Liver (tissue), 9 donors: ENCODE measurements around the gene CCNB2. TPM values are rescaled to one million over a fixed set of nuclear protein-coding genes. Genes with fewer than 3 reads are reported as not detected.
"Not testable (repeated sequence)": the region's sequence is repeated elsewhere in the genome, so short reads cannot be mapped to it uniquely, and the experiment has no call there.

Experiments used
- DNase-seq: peaks from one replicate; pipeline ENCODE4 v3.0.0-alpha.2; 2017; ENCODE audit warnings: low spot score
- H3K27ac ChIP-seq, 2 donors: one replicate each; pipeline ENCODE4 v1.7.0; 2013; ENCODE audit warnings: inconsistent platforms in 2 of 2, low read length in 2 of 2, control low read depth in 1 of 2, low read depth in 1 of 2, mild to moderate bottlenecking in 1 of 2
- H3K27me3 ChIP-seq, 4 donors: one replicate each; pipeline versions ENCODE4 v1.6.1 to v1.7.0; 2013; ENCODE audit warnings: low read length in 3 of 4, inconsistent platforms in 1 of 4, mild to moderate bottlenecking in 1 of 4, moderate library complexity in 1 of 4; ENCODE audit not compliant: control insufficient read depth in 4 of 4, insufficient read depth in 4 of 4
- H3K36me3 ChIP-seq, 4 donors: one replicate each; pipeline versions ENCODE4 v1.6.1 to v1.7.0; 2013; ENCODE audit warnings: low read length in 3 of 4, mild to moderate bottlenecking in 3 of 4, low read depth in 1 of 4, moderate library complexity in 1 of 4; ENCODE audit not compliant: control insufficient read depth in 4 of 4, insufficient read depth in 3 of 4
- H3K4me1 ChIP-seq, 4 donors: one replicate each; pipeline versions ENCODE4 v1.6.1 to v1.7.0; 2013; ENCODE audit warnings: low read length in 3 of 4, mild to moderate bottlenecking in 3 of 4, moderate library complexity in 1 of 4; ENCODE audit not compliant: control insufficient read depth in 4 of 4, insufficient read depth in 4 of 4
- H3K4me3 ChIP-seq, 3 donors: one replicate each; pipeline versions ENCODE4 v1.6.1 to v1.7.0; 2013; ENCODE audit warnings: low read length in 3 of 3, control low read depth in 1 of 3, low read depth in 1 of 3, mild to moderate bottlenecking in 1 of 3
- H3K9ac ChIP-seq, 2 donors: one replicate each; pipeline ENCODE4 v1.7.0; 2013; ENCODE audit warnings: low read length in 2 of 2, mild to moderate bottlenecking in 2 of 2, moderate library complexity in 2 of 2, control low read depth in 1 of 2, low read depth in 1 of 2
- H3K9me3 ChIP-seq, 4 donors: one replicate each; pipeline versions ENCODE4 v1.6.1 to v1.7.0; 2013; ENCODE audit warnings: low read length in 3 of 4; ENCODE audit not compliant: control insufficient read depth in 4 of 4
- FOXA1 ChIP-seq: IDR thresholded peaks from 2 replicates; pipeline ENCODE4 v1.6.1; 2016; ENCODE audit warnings: antibody characterized with exemption
- FOXA2 ChIP-seq: IDR thresholded peaks from 2 replicates; pipeline ENCODE4 v1.6.1; 2016; ENCODE audit warnings: antibody characterized with exemption
- GABPA ChIP-seq, 2 donors: IDR thresholded peaks in 1 of 2; conservative IDR thresholded peaks in 1 of 2; 2 replicates each; pipeline ENCODE4 v1.6.1; 2016; ENCODE audit warnings: antibody characterized with exemption in 2 of 2, mild to moderate bottlenecking in 1 of 2, moderate library complexity in 1 of 2
- HNF4A ChIP-seq, 2 donors: conservative IDR thresholded peaks; 2 replicates each; pipeline ENCODE4 v1.6.1; 2016; ENCODE audit warnings: antibody characterized with exemption in 2 of 2, mild to moderate bottlenecking in 2 of 2
- HNF4G ChIP-seq: IDR thresholded peaks from 2 replicates; pipeline ENCODE4 v1.6.1; 2016; ENCODE audit warnings: antibody characterized with exemption
- JUND ChIP-seq, 2 donors: IDR thresholded peaks; 2 replicates each; pipeline ENCODE4 v1.6.1; 2016; ENCODE audit warnings: antibody characterized with exemption in 2 of 2
- NR2F2 ChIP-seq: IDR thresholded peaks from 2 replicates; pipeline ENCODE4 v1.6.1; 2016; ENCODE audit warnings: antibody characterized with exemption
- RAD21 ChIP-seq, 2 donors: IDR thresholded peaks; 2 replicates each; pipeline ENCODE4 v1.6.1; 2016; ENCODE audit warnings: antibody characterized with exemption in 2 of 2, mild to moderate bottlenecking in 2 of 2
- RXRA ChIP-seq, 2 donors: IDR thresholded peaks; 2 replicates each; pipeline ENCODE4 v1.6.1; 2017 to 2018; ENCODE audit warnings: antibody characterized with exemption in 2 of 2, mild to moderate bottlenecking in 1 of 2
- SP1 ChIP-seq: IDR thresholded peaks from 2 replicates; pipeline ENCODE4 v1.6.1; 2018; ENCODE audit warnings: antibody characterized with exemption, mild to moderate bottlenecking
- WGBS: extraction: QIAGEN DNeasy Blood & Tissue Kit; methylation state at CpG from one replicate; pipeline ENCODE4 v1.1.7; 2013; 5-methylcytosine and 5-hydroxymethylcytosine counted together
- polyA plus RNA-seq, 2 donors: library from polyadenylated mRNA; stranded (reverse) in 1 of 2; unstranded in 1 of 2; fragments of 200-250 nt in 1 of 2; fragments of >200 nt in 1 of 2; fragmentation: Nextera tagmentation in 1 of 2; extraction: Ambion mirVana in 1 of 2; gene quantifications; one replicate each; pipeline versions ENCODE4 v1.2.1 to v1.2.3, GENCODE V29; 2013 to 2015
- total RNA-seq, 2 donors: library from RNA; depleted of rRNA; stranded (reverse); fragments of >200 nt; gene quantifications; one replicate each; pipeline ENCODE4 v1.2.3, GENCODE V29; 2014
- TF ChIP-seq, protein P1 (sequence below): IDR thresholded peaks from 2 replicates; pipeline ENCODE4 v1.6.1; 2016; ENCODE audit warnings: antibody characterized with exemption
- TF ChIP-seq, protein P2 (sequence below): IDR thresholded peaks from 2 replicates; pipeline ENCODE4 v1.6.1; 2016; ENCODE audit warnings: antibody characterized with exemption
- TF ChIP-seq, protein P3 (sequence below): fragments of 150-350 bp; IDR thresholded peaks from 2 replicates; pipeline ENCODE4 v1.5.1; 2017; ENCODE audit warnings: improper control_type of control experiment, low read depth, low read length; ENCODE audit not compliant: missing input control
- TF ChIP-seq, protein P4 (sequence below): IDR thresholded peaks from 2 replicates; pipeline ENCODE4 v1.6.1; 2016; ENCODE audit warnings: antibody characterized with exemption
- TF ChIP-seq, protein P5 (sequence below): IDR thresholded peaks from 2 replicates; pipeline ENCODE4 v1.6.1; 2016; ENCODE audit warnings: antibody characterized with exemption, mild to moderate bottlenecking
- donor health status: healthy.
- donor health status: healthy.
- donor health status: healthy.
- donor health status: healthy.
- donor health status: healthy.

The CCNB2 gene
- total and polyA plus RNA-seq, 4 donors, result 0.42 to 53.1 (median 2.0) TPM

DNA sequence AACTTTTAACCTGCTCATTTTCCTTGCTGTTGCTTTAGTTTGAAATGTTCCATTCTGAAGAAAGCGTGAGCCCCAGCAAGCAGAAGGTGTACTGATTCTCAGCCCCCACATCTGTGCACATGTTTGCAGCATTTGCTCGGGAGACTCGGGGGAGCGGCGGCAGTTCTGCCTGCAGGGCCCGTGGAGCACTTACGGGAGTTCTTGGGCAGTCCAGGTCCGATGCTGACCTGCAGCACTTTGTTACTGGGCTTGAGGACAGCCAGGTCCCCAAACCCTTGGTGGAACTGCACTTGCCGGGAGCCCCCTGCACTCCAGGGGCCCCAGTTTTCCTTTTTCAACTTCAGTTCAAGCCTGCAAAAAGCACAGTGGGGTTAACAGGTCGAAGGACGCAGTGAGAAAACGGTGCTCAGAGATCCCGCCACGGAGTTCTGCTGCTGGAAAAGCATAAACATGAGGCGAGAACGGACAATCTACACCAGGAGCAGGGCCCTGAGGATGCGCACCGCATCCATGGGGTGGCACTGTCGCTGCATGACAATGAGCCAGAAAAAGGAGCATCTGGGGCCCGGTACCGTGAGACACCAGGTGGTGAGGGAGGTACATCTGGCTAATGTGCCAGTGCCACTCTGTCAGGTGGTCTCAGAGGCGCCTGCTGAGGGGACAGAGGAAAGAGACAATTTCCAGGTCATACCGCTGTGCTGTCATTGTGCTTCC, 56.1 kb downstream of the CCNB2 start:
- Histone ChIP-seq H3K27me3 (no peaks in the 10 kb centered on the region), H3K4me1 (no peaks in the 10 kb centered on the region), H3K9ac (no peak overlapping the region), H3K9me3 (no peaks in the 10 kb centered on the region), H3K27ac (no peak overlapping the region), H3K4me3 (no peak overlapping the region), H3K36me3 (peaks cover 8 to 53% (median 18%) of the 10 kb centered on the region in 4 donors)
- TF ChIP-seq, protein P1, sequence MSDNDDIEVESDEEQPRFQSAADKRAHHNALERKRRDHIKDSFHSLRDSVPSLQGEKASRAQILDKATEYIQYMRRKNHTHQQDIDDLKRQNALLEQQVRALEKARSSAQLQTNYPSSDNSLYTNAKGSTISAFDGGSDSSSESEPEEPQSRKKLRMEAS, result no peak
- TF ChIP-seq GABPA (IDR thresholded peaks at IDR 0.05 in 1 of 2, conservative IDR thresholded peaks at IDR 0.05 in 1 of 2), result no peak
- no peak for TF ChIP-seq HNF4A (conservative IDR thresholded peaks at IDR 0.05)
- TF ChIP-seq, protein P2, sequence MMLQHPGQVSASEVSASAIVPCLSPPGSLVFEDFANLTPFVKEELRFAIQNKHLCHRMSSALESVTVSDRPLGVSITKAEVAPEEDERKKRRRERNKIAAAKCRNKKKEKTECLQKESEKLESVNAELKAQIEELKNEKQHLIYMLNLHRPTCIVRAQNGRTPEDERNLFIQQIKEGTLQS, result no peak
- TF ChIP-seq RXRA (IDR thresholded peaks at IDR 0.05), result no peak
- TF ChIP-seq NR2F2, result no peak
- TF ChIP-seq RAD21 (IDR thresholded peaks at IDR 0.05), result peak; percentile 34 to 58
- no peak for TF ChIP-seq FOXA2
- TF ChIP-seq, protein P3, sequence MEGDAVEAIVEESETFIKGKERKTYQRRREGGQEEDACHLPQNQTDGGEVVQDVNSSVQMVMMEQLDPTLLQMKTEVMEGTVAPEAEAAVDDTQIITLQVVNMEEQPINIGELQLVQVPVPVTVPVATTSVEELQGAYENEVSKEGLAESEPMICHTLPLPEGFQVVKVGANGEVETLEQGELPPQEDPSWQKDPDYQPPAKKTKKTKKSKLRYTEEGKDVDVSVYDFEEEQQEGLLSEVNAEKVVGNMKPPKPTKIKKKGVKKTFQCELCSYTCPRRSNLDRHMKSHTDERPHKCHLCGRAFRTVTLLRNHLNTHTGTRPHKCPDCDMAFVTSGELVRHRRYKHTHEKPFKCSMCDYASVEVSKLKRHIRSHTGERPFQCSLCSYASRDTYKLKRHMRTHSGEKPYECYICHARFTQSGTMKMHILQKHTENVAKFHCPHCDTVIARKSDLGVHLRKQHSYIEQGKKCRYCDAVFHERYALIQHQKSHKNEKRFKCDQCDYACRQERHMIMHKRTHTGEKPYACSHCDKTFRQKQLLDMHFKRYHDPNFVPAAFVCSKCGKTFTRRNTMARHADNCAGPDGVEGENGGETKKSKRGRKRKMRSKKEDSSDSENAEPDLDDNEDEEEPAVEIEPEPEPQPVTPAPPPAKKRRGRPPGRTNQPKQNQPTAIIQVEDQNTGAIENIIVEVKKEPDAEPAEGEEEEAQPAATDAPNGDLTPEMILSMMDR, result peak; percentile 26
- no peak for TF ChIP-seq HNF4G
- TF ChIP-seq, protein P4, sequence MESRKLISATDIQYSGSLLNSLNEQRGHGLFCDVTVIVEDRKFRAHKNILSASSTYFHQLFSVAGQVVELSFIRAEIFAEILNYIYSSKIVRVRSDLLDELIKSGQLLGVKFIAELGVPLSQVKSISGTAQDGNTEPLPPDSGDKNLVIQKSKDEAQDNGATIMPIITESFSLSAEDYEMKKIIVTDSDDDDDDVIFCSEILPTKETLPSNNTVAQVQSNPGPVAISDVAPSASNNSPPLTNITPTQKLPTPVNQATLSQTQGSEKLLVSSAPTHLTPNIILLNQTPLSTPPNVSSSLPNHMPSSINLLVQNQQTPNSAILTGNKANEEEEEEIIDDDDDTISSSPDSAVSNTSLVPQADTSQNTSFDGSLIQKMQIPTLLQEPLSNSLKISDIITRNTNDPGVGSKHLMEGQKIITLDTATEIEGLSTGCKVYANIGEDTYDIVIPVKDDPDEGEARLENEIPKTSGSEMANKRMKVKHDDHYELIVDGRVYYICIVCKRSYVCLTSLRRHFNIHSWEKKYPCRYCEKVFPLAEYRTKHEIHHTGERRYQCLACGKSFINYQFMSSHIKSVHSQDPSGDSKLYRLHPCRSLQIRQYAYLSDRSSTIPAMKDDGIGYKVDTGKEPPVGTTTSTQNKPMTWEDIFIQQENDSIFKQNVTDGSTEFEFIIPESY, result no peak
- no peak for TF ChIP-seq SP1
- WGBS, result 92% methylated on average over 23 of the region's 23 CpGs
- DNase-seq, result no peak

DNA sequence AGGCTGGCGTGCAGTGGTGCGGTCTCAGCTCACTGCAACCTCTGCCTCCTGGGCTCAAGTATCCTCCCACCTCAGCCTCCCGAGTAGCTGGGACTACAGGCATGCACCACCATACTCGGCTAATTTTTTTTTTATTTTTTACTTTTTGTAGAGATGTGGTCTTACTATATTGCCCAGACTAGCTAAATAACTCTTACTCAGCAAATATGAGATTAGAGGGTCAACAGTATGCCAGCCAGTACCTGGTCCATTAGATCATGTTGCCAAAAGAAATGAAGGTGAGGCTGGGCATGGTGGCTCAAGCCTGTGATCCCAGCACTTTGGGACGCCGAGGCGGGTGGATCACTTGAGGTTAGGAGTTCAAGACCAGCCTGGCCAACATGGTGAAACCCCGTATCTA, 57.1 kb downstream of the CCNB2 start:
- not testable (repeated sequence) for DNase-seq, H3K4me1 ChIP-seq, H3K9ac ChIP-seq, H3K9me3 ChIP-seq, H3K27me3 ChIP-seq, H3K4me3 ChIP-seq, H3K27ac ChIP-seq
- 98% methylated on average over 8 of the region's 8 CpGs for WGBS
- H3K36me3 ChIP-seq, result peaks cover 8 to 53% (median 20%) of the 10 kb centered on the region in 4 donors

DNA sequence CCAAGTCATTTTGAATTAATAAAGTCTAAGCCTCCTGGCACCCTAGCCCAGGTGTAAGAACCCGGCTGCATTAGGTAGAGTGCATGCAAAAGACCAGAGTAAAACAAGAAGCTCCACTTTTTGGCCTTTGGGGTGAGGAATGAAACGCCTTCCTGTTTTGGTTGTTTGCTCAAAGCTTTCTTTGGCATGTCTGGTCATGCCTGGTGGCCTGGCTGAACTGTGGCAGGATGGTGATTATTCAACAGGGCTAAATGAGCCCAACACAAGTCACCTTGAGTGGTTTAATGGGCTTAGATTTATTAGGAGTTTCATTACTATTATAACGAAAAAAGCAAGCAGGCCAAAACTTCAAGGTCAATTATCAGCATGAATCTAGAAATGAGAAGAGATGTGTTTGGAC, 60.8 kb downstream of the CCNB2 start:
- 84% methylated on average over 3 of the region's 3 CpGs for WGBS
- no peak for TF ChIP-seq SP1
- TF ChIP-seq, protein P3, result no peak
- no peak for TF ChIP-seq JUND (IDR thresholded peaks at IDR 0.05)
- TF ChIP-seq HNF4G, result no peak
- no peak for TF ChIP-seq FOXA1
- no peak for TF ChIP-seq FOXA2
- TF ChIP-seq RAD21 (IDR thresholded peaks at IDR 0.05), result no peak
- TF ChIP-seq HNF4A (conservative IDR thresholded peaks at IDR 0.05), result no peak
- TF ChIP-seq, protein P5, sequence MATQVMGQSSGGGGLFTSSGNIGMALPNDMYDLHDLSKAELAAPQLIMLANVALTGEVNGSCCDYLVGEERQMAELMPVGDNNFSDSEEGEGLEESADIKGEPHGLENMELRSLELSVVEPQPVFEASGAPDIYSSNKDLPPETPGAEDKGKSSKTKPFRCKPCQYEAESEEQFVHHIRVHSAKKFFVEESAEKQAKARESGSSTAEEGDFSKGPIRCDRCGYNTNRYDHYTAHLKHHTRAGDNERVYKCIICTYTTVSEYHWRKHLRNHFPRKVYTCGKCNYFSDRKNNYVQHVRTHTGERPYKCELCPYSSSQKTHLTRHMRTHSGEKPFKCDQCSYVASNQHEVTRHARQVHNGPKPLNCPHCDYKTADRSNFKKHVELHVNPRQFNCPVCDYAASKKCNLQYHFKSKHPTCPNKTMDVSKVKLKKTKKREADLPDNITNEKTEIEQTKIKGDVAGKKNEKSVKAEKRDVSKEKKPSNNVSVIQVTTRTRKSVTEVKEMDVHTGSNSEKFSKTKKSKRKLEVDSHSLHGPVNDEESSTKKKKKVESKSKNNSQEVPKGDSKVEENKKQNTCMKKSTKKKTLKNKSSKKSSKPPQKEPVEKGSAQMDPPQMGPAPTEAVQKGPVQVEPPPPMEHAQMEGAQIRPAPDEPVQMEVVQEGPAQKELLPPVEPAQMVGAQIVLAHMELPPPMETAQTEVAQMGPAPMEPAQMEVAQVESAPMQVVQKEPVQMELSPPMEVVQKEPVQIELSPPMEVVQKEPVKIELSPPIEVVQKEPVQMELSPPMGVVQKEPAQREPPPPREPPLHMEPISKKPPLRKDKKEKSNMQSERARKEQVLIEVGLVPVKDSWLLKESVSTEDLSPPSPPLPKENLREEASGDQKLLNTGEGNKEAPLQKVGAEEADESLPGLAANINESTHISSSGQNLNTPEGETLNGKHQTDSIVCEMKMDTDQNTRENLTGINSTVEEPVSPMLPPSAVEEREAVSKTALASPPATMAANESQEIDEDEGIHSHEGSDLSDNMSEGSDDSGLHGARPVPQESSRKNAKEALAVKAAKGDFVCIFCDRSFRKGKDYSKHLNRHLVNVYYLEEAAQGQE, result no peak
- Histone ChIP-seq H3K9ac (no peak overlapping the region), H3K9me3 (no peaks in the 10 kb centered on the region), H3K4me1 (no peaks in the 10 kb centered on the region), H3K36me3 (peaks cover 4 to 33% (median 21%) of the 10 kb centered on the region in 4 donors), H3K27me3 (no peaks in the 10 kb centered on the region), H3K4me3 (no peak overlapping the region), H3K27ac (no peak overlapping the region)
- DNase-seq, result no peak
